ENCODE data around the gene MEGF8. TPM values are rescaled to one million over a fixed set of nuclear protein-coding genes. Genes with fewer than 3 reads are reported as not detected.

MEGF8 gene
- total and polyA plus RNA-seq, 2 of the 8 experiments (the other 6 are each of a cell fraction or from before 2014, with no cell fraction given) = 13.0 to 23.7 TPM

- Histone ChIP-seq H3K9me3 (ENCODE audit: insufficient read depth in 2 of 2, low read depth in 1 of 2, low read length in 1 of 2) (no peaks in the 10 kb centered on the region), H2AK5ac (ENCODE audit: low read depth, low read length) (no peak overlapping the region), H3K79me1 (ENCODE audit: low read depth, low read length) (no peaks in the 10 kb centered on the region), H3K14ac (ENCODE audit: insufficient read length) (no peak overlapping the region), H3K23ac (ENCODE audit: insufficient read length) (no peak overlapping the region), H3K79me2 (ENCODE audit: control insufficient read depth in 1 of 2, insufficient read depth in 2 of 2, low read length in 2 of 2) (no peaks in the 10 kb centered on the region), H3K56ac (replicated peaks; ENCODE audit: insufficient read length, low read depth, low read length) (no peak overlapping the region), H3K4me1 (replicated peaks in 1 of 4; ENCODE audit: control insufficient read depth in 3 of 4, insufficient read depth in 4 of 4, low read length in 3 of 4) (peaks cover 0 to 9% (median 1%) of the 10 kb centered on the region in 4 experiments; a peak in 2 of 7 replicates), H3K18ac (ENCODE audit: extremely low read depth, low read length) (no peak overlapping the region), H2AFZ (ENCODE audit: low read length) (no peak overlapping the region), H3K23me2 (ENCODE audit: low read depth, low read length) (0 out of 2 replicates have a peak, but pooled peaks cover 2% of the 10 kb centered on the region), H2BK120ac (replicated peaks; ENCODE audit: low read depth, low read length) (no peak overlapping the region), H2BK5ac (ENCODE audit: low read depth, low read length) (no peak overlapping the region), H2BK15ac (ENCODE audit: low read length) (no peak overlapping the region), H3K4me2 (ENCODE audit: insufficient read depth in 1 of 2, low read depth in 2 of 2, low read length in 2 of 2) (no peak overlapping the region), H4K91ac (replicated peaks; ENCODE audit: insufficient read length, low read length) (no peak overlapping the region), H3K36me3 (ENCODE audit: control insufficient read depth in 2 of 4, insufficient read depth in 4 of 4, low read length in 3 of 4) (no peaks in the 10 kb centered on the region; a peak in 3 of 8 replicates), H4K8ac (ENCODE audit: extremely low read depth, insufficient read depth, low read length) (no peak overlapping the region), H4K5ac (ENCODE audit: insufficient read length, low read depth, low read length) (no peak overlapping the region), H3K27ac (ENCODE audit: low read depth, low read length) (no peak overlapping the region), H4K20me1 (replicated peaks in 1 of 2; ENCODE audit: control insufficient read depth in 1 of 2, insufficient read depth in 2 of 2, low read length in 2 of 2) (peaks cover 13 to 34% of the 10 kb centered on the region in 2 experiments), H3K9ac (replicated peaks in 1 of 4; ENCODE audit: extremely low read depth in 1 of 4, low read depth in 3 of 4, low read length in 3 of 4) (no peak overlapping the region; a peak in 1 of 7 replicates), H2BK20ac (ENCODE audit: low read length) (no peak overlapping the region), H3K4ac (replicated peaks; ENCODE audit: insufficient read length, low read depth, low read length) (no peak overlapping the region), H3K27me3 (replicated peaks in 1 of 4; ENCODE audit: control insufficient read depth in 3 of 4, extremely low read depth in 1 of 4, insufficient read depth in 3 of 4, low read length in 3 of 4) (peaks cover 0 to 26% (median 15%) of the 10 kb centered on the region in 4 experiments; a peak in 5 of 7 replicates), H3K4me3 (ENCODE audit: extremely low read depth in 1 of 4, insufficient read depth in 2 of 4, low read depth in 3 of 4, low read length in 4 of 4) (no peak overlapping the region), H2BK12ac (ENCODE audit: low read depth, low read length) (no peak overlapping the region)
- ChIA-PET POLR2A (ENCODE audit: partially characterized antibody) (interaction anchor here (0.6 to 1.8 kb wide), 7 partner anchors 9 to 339 kb away, joined by 3 to 7 read pairs (median 3); no protein-coding TSS in a partner anchor), CTCF (ENCODE audit: partially characterized antibody) (interaction anchor here (0.8 to 6.6 kb wide), 8 partner anchors 9 to 185 kb away, joined by 3 to 38 read pairs (median 4); no protein-coding TSS in a partner anchor)
- TF ChIP-seq PHF8 (conservative IDR thresholded peaks at IDR 0.05; ENCODE audit: low read depth, low read length) (no peak), ATF3 (IDR thresholded peaks at IDR 0.05; ENCODE audit: insufficient read depth, low read depth, low read length) (no peak), CHD2 (IDR thresholded peaks at IDR 0.05; ENCODE audit: low read length) (no peak), CBX5 (IDR thresholded peaks at IDR 0.05; ENCODE audit: low read depth, low read length) (no peak)
- DNase-seq (ENCODE audit: low read depth in 1 of 2, low spot score in 2 of 2) = no peak
- no peak for FAIRE-seq
- 91% methylated on average over 8 of the region's 8 CpGs; no CpG with 5 or more reads in 1 of the 2 experiments for WGBS, 2 experiments (ENCODE audit: extremely low coverage in 1 of 2, insufficient coverage in 1 of 2, insufficient read length in 1 of 2, insufficient replicate concordance in 2 of 2, low coverage in 1 of 2, low lambda C conversion rate in 2 of 2, missing lambda C conversion rate in 1 of 2)
Measured at GRCh38 chr19:42411581-42412178, 86.2 kb downstream of the MEGF8 start.
